Measurements from ENCODE around the gene TRIO.

The TRIO gene

GRCh38 chr5:14521748-14522147 is 378.6 kb downstream of the TRIO start:
- no peak overlapping the region for H3K18ac ChIP-seq (ENCODE audit: low read length)
- peaks cover 0 to 3% of the 10 kb centered on the region in 2 donors for H3K9me3 ChIP-seq (replicated peaks in 1 of 2; ENCODE audit: control insufficient read depth in 2 of 2, insufficient read depth in 1 of 2, low read depth in 1 of 2, low read length in 2 of 2)
- H3K4me2 ChIP-seq (ENCODE audit: insufficient read depth, low read length, poor library complexity, severe bottlenecking): no peak overlapping the region
- H3K4me3 ChIP-seq (ENCODE audit: low read length in 2 of 2): no peak overlapping the region
- H4K8ac ChIP-seq (ENCODE audit: low read depth, low read length): no peak overlapping the region
- H3K14ac ChIP-seq (ENCODE audit: low read length): no peak overlapping the region
- H2BK12ac ChIP-seq (ENCODE audit: low read length): no peak overlapping the region
- no peak overlapping the region for H4K91ac ChIP-seq (ENCODE audit: low read depth, low read length, poor library complexity)
- no peak overlapping the region for H3K27ac ChIP-seq (replicated peaks; ENCODE audit: low read length)
- no peak for DNase-seq (ENCODE audit: low spot score)
- no CpG with 5 or more reads among the region's 10 CpGs for WGBS, 2 donors (ENCODE audit: extremely low coverage in 2 of 2, insufficient read length in 2 of 2, insufficient replicate concordance in 1 of 2)
- H2BK15ac ChIP-seq (ENCODE audit: low read length): no peak overlapping the region
- H3K27me3 ChIP-seq (ENCODE audit: control insufficient read depth in 3 of 3, insufficient read depth in 3 of 3, low read depth in 1 of 3, low read length in 3 of 3): no peaks in the 10 kb centered on the region
- no peaks in the 10 kb centered on the region for H3K36me3 ChIP-seq (replicated peaks in 1 of 2; ENCODE audit: control insufficient read depth in 2 of 2, insufficient read depth in 2 of 2, low read length in 2 of 2)
- H3K79me1 ChIP-seq (ENCODE audit: low read depth, low read length): no peaks in the 10 kb centered on the region
- no peak overlapping the region for H2AK5ac ChIP-seq (ENCODE audit: low read depth, low read length)
- no peak overlapping the region for H2BK120ac ChIP-seq (ENCODE audit: low read depth, low read length)
- H2AFZ ChIP-seq (ENCODE audit: low read length): no peak overlapping the region
- H3K4me1 ChIP-seq (ENCODE audit: control insufficient read depth in 2 of 2, insufficient read depth in 1 of 2, low read depth in 1 of 2, low read length in 2 of 2): no peaks in the 10 kb centered on the region
- no peak overlapping the region for H3K23ac ChIP-seq (ENCODE audit: low read depth, low read length, poor library complexity)
- H2BK5ac ChIP-seq (ENCODE audit: low read length): peak overlapping the region; percentile 27
- H3K9ac ChIP-seq (ENCODE audit: low read depth, low read length, poor library complexity): no peak overlapping the region
- no peak overlapping the region for H3K4ac ChIP-seq (ENCODE audit: low read length)

- H2AFZ ChIP-seq (ENCODE audit: low read length): no peak overlapping the region
- no peak overlapping the region for H3K14ac ChIP-seq (ENCODE audit: low read length)
- no peaks in the 10 kb centered on the region for H3K79me1 ChIP-seq (ENCODE audit: low read depth, low read length)
- H4K91ac ChIP-seq (ENCODE audit: low read depth, low read length, poor library complexity): no peak overlapping the region
- no peak overlapping the region for H2BK15ac ChIP-seq (ENCODE audit: low read length)
- H2BK12ac ChIP-seq (ENCODE audit: low read length): no peak overlapping the region
- H3K4me2 ChIP-seq (ENCODE audit: insufficient read depth, low read length, poor library complexity, severe bottlenecking): no peak overlapping the region
- no peak overlapping the region for H3K18ac ChIP-seq (ENCODE audit: low read length)
- H3K9ac ChIP-seq (ENCODE audit: low read depth, low read length, poor library complexity): no peak overlapping the region
- H3K27me3 ChIP-seq (ENCODE audit: control insufficient read depth in 3 of 3, insufficient read depth in 3 of 3, low read depth in 1 of 3, low read length in 3 of 3): no peaks in the 10 kb centered on the region
- H3K9me3 ChIP-seq (replicated peaks in 1 of 2; ENCODE audit: control insufficient read depth in 2 of 2, insufficient read depth in 1 of 2, low read depth in 1 of 2, low read length in 2 of 2): peaks cover 0 to 3% of the 10 kb centered on the region in 2 donors
- no peak for DNase-seq (ENCODE audit: low spot score)
- H2BK5ac ChIP-seq (ENCODE audit: low read length): no peak overlapping the region
- H3K4me3 ChIP-seq (ENCODE audit: low read length in 2 of 2): no peak overlapping the region
- no CpG with 5 or more reads among the region's 2 CpGs for WGBS, 2 donors (ENCODE audit: extremely low coverage in 2 of 2, insufficient read length in 2 of 2, insufficient replicate concordance in 1 of 2)
- H3K23ac ChIP-seq (ENCODE audit: low read depth, low read length, poor library complexity): no peak overlapping the region
- no peak overlapping the region for H4K8ac ChIP-seq (ENCODE audit: low read depth, low read length)
- H3K4ac ChIP-seq (ENCODE audit: low read length): no peak overlapping the region
- no peaks in the 10 kb centered on the region for H3K4me1 ChIP-seq (ENCODE audit: control insufficient read depth in 2 of 2, insufficient read depth in 1 of 2, low read depth in 1 of 2, low read length in 2 of 2)
- H3K36me3 ChIP-seq (replicated peaks in 1 of 2; ENCODE audit: control insufficient read depth in 2 of 2, insufficient read depth in 2 of 2, low read length in 2 of 2): no peaks in the 10 kb centered on the region
- no peak overlapping the region for H3K27ac ChIP-seq (replicated peaks; ENCODE audit: low read length)
- H2AK5ac ChIP-seq (ENCODE audit: low read depth, low read length): no peak overlapping the region
- H2BK120ac ChIP-seq (ENCODE audit: low read depth, low read length): no peak overlapping the region
Observed at GRCh38 chr5:14522721-14523120, 379.6 kb downstream of the TRIO start.

DNA sequence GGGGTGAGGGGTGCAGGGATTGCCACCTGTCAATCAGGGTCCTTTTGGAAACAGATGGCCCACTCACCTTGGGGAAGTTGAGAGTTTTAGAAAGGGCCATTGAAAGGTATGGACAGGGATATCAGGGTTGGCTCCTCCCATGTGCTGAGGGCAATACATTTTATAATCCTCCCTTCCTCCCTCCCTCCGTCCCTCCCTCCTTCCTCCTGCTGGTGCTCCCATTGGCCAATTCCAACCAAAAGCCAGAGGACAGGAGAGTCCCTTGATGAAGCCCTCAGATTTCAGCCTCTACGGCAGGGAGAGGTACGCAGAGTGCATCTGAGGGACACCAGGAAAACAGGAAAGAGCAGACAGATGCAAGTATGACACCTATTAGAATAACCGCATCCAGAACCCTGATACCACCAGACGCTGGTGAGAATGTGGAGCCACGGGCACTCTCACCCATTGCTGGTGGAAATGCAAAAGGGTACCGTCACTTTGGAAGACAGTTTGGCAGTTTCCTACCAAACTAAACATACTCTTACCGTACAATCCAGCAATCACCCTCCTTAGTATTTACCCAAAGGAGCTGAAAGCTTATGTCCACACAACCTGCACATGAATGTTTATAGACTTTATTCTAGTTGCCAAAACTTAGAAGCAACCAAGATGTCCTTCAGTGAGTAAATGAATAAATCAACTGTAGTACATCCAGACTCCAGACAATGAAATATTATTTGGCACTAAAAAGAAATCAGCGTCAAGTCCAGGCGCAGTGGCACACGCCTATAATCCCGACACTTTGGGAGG is 380.3 kb downstream of the TRIO start:
- H2AK5ac ChIP-seq (ENCODE audit: low read depth, low read length): no peak overlapping the region
- WGBS, 2 donors (ENCODE audit: extremely low coverage in 2 of 2, insufficient read length in 2 of 2, insufficient replicate concordance in 1 of 2): no CpG with 5 or more reads among the region's 12 CpGs
- no peak overlapping the region for H3K18ac ChIP-seq (ENCODE audit: low read length)
- no peaks in the 10 kb centered on the region for H3K36me3 ChIP-seq (replicated peaks in 1 of 2; ENCODE audit: control insufficient read depth in 2 of 2, insufficient read depth in 2 of 2, low read length in 2 of 2)
- no peak overlapping the region for H3K23ac ChIP-seq (ENCODE audit: low read depth, low read length, poor library complexity)
- H3K9me3 ChIP-seq (replicated peaks in 1 of 2; ENCODE audit: control insufficient read depth in 2 of 2, insufficient read depth in 1 of 2, low read depth in 1 of 2, low read length in 2 of 2): peaks cover 0 to 3% of the 10 kb centered on the region in 2 donors
- no peak overlapping the region for H2BK5ac ChIP-seq (ENCODE audit: low read length)
- no peak overlapping the region for H3K4me3 ChIP-seq (ENCODE audit: low read length in 2 of 2)
- no peak overlapping the region for H3K27ac ChIP-seq (replicated peaks; ENCODE audit: low read length)
- no peak overlapping the region for H2BK12ac ChIP-seq (ENCODE audit: low read length)
- H3K9ac ChIP-seq (ENCODE audit: low read depth, low read length, poor library complexity): no peak overlapping the region
- H4K91ac ChIP-seq (ENCODE audit: low read depth, low read length, poor library complexity): no peak overlapping the region
- no peak overlapping the region for H3K4me2 ChIP-seq (ENCODE audit: insufficient read depth, low read length, poor library complexity, severe bottlenecking)
- no peak overlapping the region for H2BK120ac ChIP-seq (ENCODE audit: low read depth, low read length)
- no peaks in the 10 kb centered on the region for H3K4me1 ChIP-seq (ENCODE audit: control insufficient read depth in 2 of 2, insufficient read depth in 1 of 2, low read depth in 1 of 2, low read length in 2 of 2)
- no peak overlapping the region for H3K4ac ChIP-seq (ENCODE audit: low read length)
- no peak overlapping the region for H2BK15ac ChIP-seq (ENCODE audit: low read length)
- no peak overlapping the region for H3K14ac ChIP-seq (ENCODE audit: low read length)
- no peaks in the 10 kb centered on the region for H3K79me1 ChIP-seq (ENCODE audit: low read depth, low read length)
- no peak for DNase-seq (ENCODE audit: low spot score)
- no peak overlapping the region for H2AFZ ChIP-seq (ENCODE audit: low read length)
- no peaks in the 10 kb centered on the region for H3K27me3 ChIP-seq (ENCODE audit: control insufficient read depth in 3 of 3, insufficient read depth in 3 of 3, low read depth in 1 of 3, low read length in 3 of 3)
- no peak overlapping the region for H4K8ac ChIP-seq (ENCODE audit: low read depth, low read length)

DNA sequence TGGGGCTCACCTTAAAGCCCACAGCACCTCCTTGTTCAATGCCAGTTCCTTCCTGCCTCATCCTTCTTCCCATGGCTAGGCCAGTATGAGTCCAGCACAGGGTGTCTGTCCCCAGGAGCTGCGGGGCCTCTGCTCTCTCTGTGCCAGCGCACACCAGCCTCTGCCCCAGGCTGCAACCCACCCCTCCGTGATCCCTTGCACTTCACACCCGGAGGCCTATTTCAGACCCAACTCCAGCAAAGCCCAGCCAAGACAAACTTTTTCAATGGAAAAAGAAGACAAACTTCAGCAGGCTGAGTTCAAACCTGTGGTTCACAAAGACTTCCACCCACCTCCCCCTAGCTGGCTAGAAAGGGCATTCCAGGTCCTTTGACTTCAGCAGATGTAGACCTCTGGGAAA is 382.3 kb downstream of the TRIO start:
- H2AK5ac ChIP-seq (ENCODE audit: low read depth, low read length): no peak overlapping the region
- H3K14ac ChIP-seq (ENCODE audit: low read length): no peak overlapping the region
- no peak overlapping the region for H2AFZ ChIP-seq (ENCODE audit: low read length)
- no peaks in the 10 kb centered on the region for H3K9me3 ChIP-seq (replicated peaks in 1 of 2; ENCODE audit: control insufficient read depth in 2 of 2, insufficient read depth in 1 of 2, low read depth in 1 of 2, low read length in 2 of 2)
- no peak overlapping the region for H3K4ac ChIP-seq (ENCODE audit: low read length)
- H2BK12ac ChIP-seq (ENCODE audit: low read length): no peak overlapping the region
- H3K27ac ChIP-seq (replicated peaks; ENCODE audit: low read length): no peak overlapping the region
- H3K9ac ChIP-seq (ENCODE audit: low read depth, low read length, poor library complexity): no peak overlapping the region
- no peak overlapping the region for H2BK5ac ChIP-seq (ENCODE audit: low read length)
- no peak overlapping the region for H3K4me3 ChIP-seq (ENCODE audit: low read length in 2 of 2)
- no peak overlapping the region for H2BK15ac ChIP-seq (ENCODE audit: low read length)
- no peaks in the 10 kb centered on the region for H3K79me1 ChIP-seq (ENCODE audit: low read depth, low read length)
- no peaks in the 10 kb centered on the region for H3K27me3 ChIP-seq (ENCODE audit: control insufficient read depth in 3 of 3, insufficient read depth in 3 of 3, low read depth in 1 of 3, low read length in 3 of 3)
- H2BK120ac ChIP-seq (ENCODE audit: low read depth, low read length): no peak overlapping the region
- H4K91ac ChIP-seq (ENCODE audit: low read depth, low read length, poor library complexity): no peak overlapping the region
- no CpG with 5 or more reads among the region's 4 CpGs for WGBS, 2 donors (ENCODE audit: extremely low coverage in 2 of 2, insufficient read length in 2 of 2, insufficient replicate concordance in 1 of 2)
- no peak overlapping the region for H3K18ac ChIP-seq (ENCODE audit: low read length)
- no peaks in the 10 kb centered on the region for H3K4me1 ChIP-seq (ENCODE audit: control insufficient read depth in 2 of 2, insufficient read depth in 1 of 2, low read depth in 1 of 2, low read length in 2 of 2)
- H3K36me3 ChIP-seq (replicated peaks in 1 of 2; ENCODE audit: control insufficient read depth in 2 of 2, insufficient read depth in 2 of 2, low read length in 2 of 2): no peaks in the 10 kb centered on the region
- no peak overlapping the region for H3K23ac ChIP-seq (ENCODE audit: low read depth, low read length, poor library complexity)
- no peak overlapping the region for H4K8ac ChIP-seq (ENCODE audit: low read depth, low read length)
- no peak for DNase-seq (ENCODE audit: low spot score)
- H3K4me2 ChIP-seq (ENCODE audit: insufficient read depth, low read length, poor library complexity, severe bottlenecking): no peak overlapping the region

Data from neuronal stem cell (in vitro differentiated cells).